UCSD-AML1 (cell line): ENCODE measurements around the gene BAIAP2.

Source experiments
- DNase-seq: peaks from one replicate; lab custom pipeline; 2025; ENCODE audit not compliant: unreplicated experiment; lab: John Stamatoyannopoulos, UW

BAIAP2 gene

GRCh38 chr17:81084680-81085419 is 49.9 kb downstream of the BAIAP2 start:
- DNase-seq = no peak

GRCh38 chr17:81085420-81085911 is 50.5 kb downstream of the BAIAP2 start:
- no peak for DNase-seq

- DNase-seq = no peak
Measured at GRCh38 chr17:81086789-81087551, 52.0 kb downstream of the BAIAP2 start.

GRCh38 chr17:81090361-81091136 is 55.6 kb downstream of the BAIAP2 start:
- peak; percentile 36 for DNase-seq

- DNase-seq = no peak
Measured at GRCh38 chr17:81091154-81091553, 56.2 kb downstream of the BAIAP2 start.

GRCh38 chr17:81091774-81092517 is 57.0 kb downstream of the BAIAP2 start:
- DNase-seq = no peak

- no peak for DNase-seq
Measured at GRCh38 chr17:81092518-81093095, 57.7 kb downstream of the BAIAP2 start.

- no peak for DNase-seq
Measured at GRCh38 chr17:81093619-81094508, 58.9 kb downstream of the BAIAP2 start.

GRCh38 chr17:81094509-81095382 is 59.8 kb downstream of the BAIAP2 start:
- peak; percentile 25 for DNase-seq

GRCh38 chr17:81095383-81095762 is 60.4 kb downstream of the BAIAP2 start:
- no peak for DNase-seq

- DNase-seq = no peak
Measured at GRCh38 chr17:81096741-81097133, 61.8 kb downstream of the BAIAP2 start.

GRCh38 chr17:81097134-81097942 is 62.4 kb downstream of the BAIAP2 start:
- DNase-seq = no peak

- DNase-seq = no peak
Measured at GRCh38 chr17:81097943-81098308, 63.0 kb downstream of the BAIAP2 start.

GRCh38 chr17:81099888-81100287 is 64.9 kb downstream of the BAIAP2 start:
- no peak for DNase-seq

GRCh38 chr17:81100668-81101067 is 65.7 kb downstream of the BAIAP2 start:
- DNase-seq = no peak

GRCh38 chr17:81101614-81102306 is 66.8 kb downstream of the BAIAP2 start:
- peak; percentile 87 for DNase-seq

GRCh38 chr17:81102352-81102751 is 67.4 kb downstream of the BAIAP2 start:
- DNase-seq = no peak
